WTC11 (cell line): Measurements from ENCODE around the gene MKLN1. TPM values are rescaled to one million over a fixed set of nuclear protein-coding genes. Genes with fewer than 3 reads are reported as not detected.

Source experiments
- ATAC-seq: fragments of 200-7000 bp; cut with Tn5 transposase; 2 replicates; pipeline ENCODE4 v1.10.0; 2021; ENCODE audit warnings: mild to moderate bottlenecking, moderate library complexity
- CTCF ChIA-PET: fragments of 300-600 bp; sonication (Branson Sonifier 250); formaldehyde crosslinking; loops from one replicate; lab custom pipeline; 2021; ENCODE audit warnings: antibody characterized with exemption; lab: Charles Lee
- POLR2A ChIA-PET: fragments of 350-600 bp; sonication (Branson Sonifier 250); formaldehyde crosslinking; loops from one replicate; lab custom pipeline; 2021; ENCODE audit warnings: antibody characterized with exemption; lab: Charles Lee
- DNase-seq: peaks from one replicate; pipeline ENCODE4 v3.0.0; 2021; ENCODE audit warnings: low spot score
- H3K27ac Mint-ChIP-seq: 2 replicates; pipeline ENCODE4 v1.8.0; 2021; ENCODE audit warnings: mixed read lengths
- H3K27me3 Mint-ChIP-seq: 2 replicates; pipeline ENCODE4 v1.8.0; 2021; ENCODE audit warnings: low read depth, mild to moderate bottlenecking, moderate library complexity, mixed read lengths
- H3K36me3 Mint-ChIP-seq: 2 replicates; pipeline ENCODE4 v1.8.0; 2021; ENCODE audit warnings: mixed read lengths
- H3K4me1 Mint-ChIP-seq: 2 replicates; pipeline ENCODE4 v1.8.0; 2022; ENCODE audit warnings: mixed read lengths
- H3K4me3 Mint-ChIP-seq: 2 replicates; pipeline ENCODE4 v1.8.0; 2021; ENCODE audit warnings: mild to moderate bottlenecking, moderate library complexity, mixed read lengths
- H3K9me3 Mint-ChIP-seq: 2 replicates; pipeline ENCODE4 v1.8.0; 2021; ENCODE audit warnings: mixed read lengths
- CBFB ChIP-seq: sonication (generic); formaldehyde crosslinking; IDR thresholded peaks from 2 replicates; pipeline ENCODE4 v1.8.1; 2022; ENCODE audit warnings: mild to moderate bottlenecking, low read depth, missing genetic modification reagents
- CREB1 ChIP-seq: sonication (generic); formaldehyde crosslinking; IDR thresholded peaks from 2 replicates; pipeline ENCODE4 v1.8.0; 2023; ENCODE audit warnings: mild to moderate bottlenecking, missing genetic modification reagents
- FOXJ3 ChIP-seq: sonication (generic); formaldehyde crosslinking; IDR thresholded peaks from 2 replicates; pipeline ENCODE4 v1.9.0; 2021; ENCODE audit warnings: missing genetic modification reagents, mild to moderate bottlenecking, borderline replicate concordance
- FOXP1 ChIP-seq: sonication (generic); formaldehyde crosslinking; IDR thresholded peaks from 2 replicates; pipeline ENCODE4 v1.8.0; 2022; ENCODE audit warnings: missing genetic modification reagents, mild to moderate bottlenecking, moderate library complexity, borderline replicate concordance
- GTF2I ChIP-seq: fragments of 250-450 bp; sonication (Bioruptor Pico); conservative IDR thresholded peaks from 2 replicates; pipeline ENCODE4 v1.4.0; 2021; ENCODE audit warnings: mild to moderate bottlenecking
- NFATC4 ChIP-seq: fragments of 250-450 bp; sonication (Bioruptor Pico); IDR thresholded peaks from 2 replicates; pipeline ENCODE4 v1.9.0; 2021; ENCODE audit warnings: mild to moderate bottlenecking
- NR1H2 ChIP-seq: sonication (generic); formaldehyde crosslinking; IDR thresholded peaks from 2 replicates; pipeline ENCODE4 v1.9.0; 2021; ENCODE audit warnings: mild to moderate bottlenecking, moderate library complexity, missing genetic modification reagents
- total RNA-seq: library from RNA; stranded (reverse); gene quantifications from 3 replicates; pipeline ENCODE4 v1.2.3, GENCODE V29; 2021
- TF ChIP-seq, protein P1 (sequence below): sonication (generic); formaldehyde crosslinking; IDR thresholded peaks from 2 replicates; pipeline ENCODE4 v1.8.0; 2022; ENCODE audit warnings: missing genetic modification reagents
- TF ChIP-seq, protein P2 (sequence below): fragments of 250-450 bp; sonication (Bioruptor Pico); conservative IDR thresholded peaks from 2 replicates; pipeline ENCODE4 v1.9.0; 2021; ENCODE audit warnings: mild to moderate bottlenecking

Gene MKLN1
- total RNA-seq, 1 experiment from 2014 or later = 37.6 TPM

DNA sequence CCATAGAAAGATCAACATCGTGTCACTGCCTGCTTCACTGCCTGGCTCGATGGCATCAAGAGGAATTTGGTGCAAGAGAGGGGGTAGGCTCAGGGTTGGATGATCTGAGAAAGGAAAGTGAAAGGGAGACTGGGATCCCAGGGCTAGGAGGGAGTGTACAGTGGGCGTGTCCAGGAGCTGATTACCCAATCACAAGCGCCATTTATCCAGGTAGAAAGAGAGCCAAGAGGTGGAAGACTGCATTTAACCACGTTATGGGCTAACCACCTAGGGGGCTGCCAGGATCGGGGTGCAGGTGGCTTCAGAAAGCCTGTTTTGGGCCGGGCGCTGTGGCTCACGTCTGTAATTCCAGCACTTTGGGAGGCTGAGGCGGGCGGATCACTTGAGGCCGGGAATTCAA is 218.4 kb downstream of the MKLN1 start:
- peaks cover 57% of the 10 kb centered on the region for H3K36me3 Mint-ChIP-seq
- ATAC-seq = no peak
- H3K4me1 Mint-ChIP-seq = peaks cover 95% of the 10 kb centered on the region
- TF ChIP-seq, protein P1, sequence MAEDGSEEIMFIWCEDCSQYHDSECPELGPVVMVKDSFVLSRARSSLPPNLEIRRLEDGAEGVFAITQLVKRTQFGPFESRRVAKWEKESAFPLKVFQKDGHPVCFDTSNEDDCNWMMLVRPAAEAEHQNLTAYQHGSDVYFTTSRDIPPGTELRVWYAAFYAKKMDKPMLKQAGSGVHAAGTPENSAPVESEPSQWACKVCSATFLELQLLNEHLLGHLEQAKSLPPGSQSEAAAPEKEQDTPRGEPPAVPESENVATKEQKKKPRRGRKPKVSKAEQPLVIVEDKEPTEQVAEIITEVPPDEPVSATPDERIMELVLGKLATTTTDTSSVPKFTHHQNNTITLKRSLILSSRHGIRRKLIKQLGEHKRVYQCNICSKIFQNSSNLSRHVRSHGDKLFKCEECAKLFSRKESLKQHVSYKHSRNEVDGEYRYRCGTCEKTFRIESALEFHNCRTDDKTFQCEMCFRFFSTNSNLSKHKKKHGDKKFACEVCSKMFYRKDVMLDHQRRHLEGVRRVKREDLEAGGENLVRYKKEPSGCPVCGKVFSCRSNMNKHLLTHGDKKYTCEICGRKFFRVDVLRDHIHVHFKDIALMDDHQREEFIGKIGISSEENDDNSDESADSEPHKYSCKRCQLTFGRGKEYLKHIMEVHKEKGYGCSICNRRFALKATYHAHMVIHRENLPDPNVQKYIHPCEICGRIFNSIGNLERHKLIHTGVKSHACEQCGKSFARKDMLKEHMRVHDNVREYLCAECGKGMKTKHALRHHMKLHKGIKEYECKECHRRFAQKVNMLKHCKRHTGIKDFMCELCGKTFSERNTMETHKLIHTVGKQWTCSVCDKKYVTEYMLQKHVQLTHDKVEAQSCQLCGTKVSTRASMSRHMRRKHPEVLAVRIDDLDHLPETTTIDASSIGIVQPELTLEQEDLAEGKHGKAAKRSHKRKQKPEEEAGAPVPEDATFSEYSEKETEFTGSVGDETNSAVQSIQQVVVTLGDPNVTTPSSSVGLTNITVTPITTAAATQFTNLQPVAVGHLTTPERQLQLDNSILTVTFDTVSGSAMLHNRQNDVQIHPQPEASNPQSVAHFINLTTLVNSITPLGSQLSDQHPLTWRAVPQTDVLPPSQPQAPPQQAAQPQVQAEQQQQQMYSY (CRISPR knock-in tag) = no peak
- no peak for TF ChIP-seq FOXP1
- no peak for TF ChIP-seq NR1H2 (CRISPR knock-in tag)
- TF ChIP-seq CREB1 (CRISPR knock-in tag) = no peak
- TF ChIP-seq FOXJ3 (CRISPR knock-in tag) = no peak
- TF ChIP-seq GTF2I = no peak
- no peak for TF ChIP-seq CBFB (CRISPR knock-in tag)
- no peak for TF ChIP-seq NFATC4
- TF ChIP-seq, protein P2, sequence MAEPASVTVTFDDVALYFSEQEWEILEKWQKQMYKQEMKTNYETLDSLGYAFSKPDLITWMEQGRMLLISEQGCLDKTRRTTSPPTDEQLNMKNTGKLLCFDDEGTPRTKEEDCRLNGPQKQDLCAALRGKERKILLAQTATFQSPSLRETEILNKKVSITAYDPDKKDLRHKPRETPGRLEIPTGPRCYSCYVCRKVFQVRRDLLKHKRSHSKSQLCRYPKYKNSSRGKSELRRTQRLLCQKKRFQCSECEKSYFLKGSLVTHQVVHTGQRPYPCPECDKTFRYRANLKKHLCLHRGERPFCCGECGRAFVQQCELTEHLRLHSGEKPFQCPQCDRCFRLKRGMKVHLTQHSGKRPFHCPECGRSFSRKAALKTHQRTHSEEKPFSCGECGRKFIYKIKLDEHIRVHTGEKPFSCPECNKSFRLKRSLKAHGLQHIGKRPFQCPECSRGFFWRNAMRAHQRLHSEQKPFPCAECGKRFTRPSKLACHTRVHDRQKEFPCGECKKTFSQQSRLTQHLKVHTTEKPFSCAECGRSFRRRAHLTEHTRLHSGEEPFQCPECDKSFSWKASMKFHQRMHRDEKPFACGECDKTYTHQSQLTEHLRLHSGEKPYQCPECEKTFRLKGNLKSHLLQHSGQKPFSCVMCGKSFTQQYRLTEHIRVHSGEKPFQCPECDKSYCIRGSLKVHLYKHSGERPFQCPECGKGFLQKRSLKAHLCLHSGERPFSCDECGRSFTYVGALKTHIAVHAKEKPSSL (CRISPR knock-in tag) = no peak
- CTCF ChIA-PET = interaction anchor here (0.6 to 6.2 kb wide), 52 partner anchors 8 to 649 kb away, joined by 3 to 118 read pairs (median 6); partner anchors contain the start of gene PODXL
- H3K4me3 Mint-ChIP-seq = peak overlapping the region; percentile 35
- DNase-seq = no peak
- peak overlapping the region; percentile 86 for H3K27ac Mint-ChIP-seq
- no peaks in the 10 kb centered on the region for H3K27me3 Mint-ChIP-seq
- POLR2A ChIA-PET = interaction anchor here (1.4 to 2.8 kb wide), 5 partner anchors 12 to 109 kb away, joined by 3 to 24 read pairs (median 4); no protein-coding TSS in a partner anchor
- no peaks in the 10 kb centered on the region for H3K9me3 Mint-ChIP-seq

Other genes starting within 250 kb of the MKLN1 start
- gene PODXL, start 228.8 kb downstream of the MKLN1 start, total RNA-seq = 483 to 623 TPM (median 614 TPM) in 3 replicates